HG02884 (cell line): ENCODE data around the gene AP3D1.
A peak's percentile ranks its signal among the peaks of the same experiment; 100 is the strongest.

Experiments
- ATAC-seq: cut with Tn5 transposase; IDR thresholded peaks from one replicate; pipeline ENCODE4 v1.9.1; 2021; ENCODE audit warnings: mild to moderate bottlenecking, moderate library complexity; ENCODE audit not compliant: unreplicated experiment

Gene AP3D1

GRCh38 chr19:2070436-2070827 lies 80.9 kb downstream of the AP3D1 start:
- ATAC-seq: no peak

- no peak for ATAC-seq
These were observed 86.4 kb downstream of the AP3D1 start for GRCh38 chr19:2064788-2065524.

- ATAC-seq: no peak
These were observed 87.0 kb downstream of the AP3D1 start for GRCh38 chr19:2064395-2064787.

- no peak for ATAC-seq
These were observed 87.5 kb downstream of the AP3D1 start for GRCh38 chr19:2063824-2064223.

- ATAC-seq: no peak
These were observed 88.6 kb downstream of the AP3D1 start for GRCh38 chr19:2062770-2063169.

GRCh38 chr19:2062389-2062729 lies 89.0 kb downstream of the AP3D1 start:
- no peak for ATAC-seq

GRCh38 chr19:2061495-2062388 lies 89.6 kb downstream of the AP3D1 start:
- peak; percentile 78 for ATAC-seq

- ATAC-seq: peak; percentile 23
These were observed 90.4 kb downstream of the AP3D1 start for GRCh38 chr19:2060884-2061494.

- no peak for ATAC-seq
These were observed 91.8 kb downstream of the AP3D1 start for GRCh38 chr19:2059422-2060201.

GRCh38 chr19:2058570-2059421 lies 92.6 kb downstream of the AP3D1 start:
- ATAC-seq: no peak

GRCh38 chr19:2057484-2058469 lies 93.6 kb downstream of the AP3D1 start:
- ATAC-seq: no peak

- no peak for ATAC-seq
These were observed 94.6 kb downstream of the AP3D1 start for GRCh38 chr19:2056837-2057192.

- no peak for ATAC-seq
These were observed 95.2 kb downstream of the AP3D1 start for GRCh38 chr19:2055931-2056836.

GRCh38 chr19:2054763-2055162 lies 96.6 kb downstream of the AP3D1 start:
- ATAC-seq: no peak

- no peak for ATAC-seq
These were observed 97.6 kb downstream of the AP3D1 start for GRCh38 chr19:2053601-2054389.

GRCh38 chr19:2051773-2052704 lies 99.3 kb downstream of the AP3D1 start:
- ATAC-seq: no peak
